ENCODE data around the gene KLHDC9.

GRCh38 chr1:161070761-161071160 lies 27.4 kb upstream of the KLHDC9 start:
- TF ChIP-seq CTCF (conservative IDR thresholded peaks at IDR 0.05 in 1 of 2, IDR thresholded peaks at IDR 0.05 in 1 of 2; ENCODE audit: low read depth in 1 of 2, low read length in 2 of 2), result no peak
- no peak for TF ChIP-seq EZH2 (IDR thresholded peaks at IDR 0.05; ENCODE audit: low read length, missing control alignments)

All from fibroblast of lung (primary cell).